GM19468 (cell line): Measurements from ENCODE around the gene PCDHB16.
"Not testable (repeated sequence)": the region's sequence is repeated elsewhere in the genome, so short reads cannot be mapped to it uniquely, and the experiment has no call there.

Experiments
- ATAC-seq: cut with Tn5 transposase; IDR thresholded peaks from one replicate; pipeline ENCODE4 v1.9.1; 2021; ENCODE audit warnings: mild to moderate bottlenecking, moderate library complexity, moderate number of reproducible peaks; ENCODE audit not compliant: unreplicated experiment; ENCODE audit errors: extremely low read depth

Gene PCDHB16

DNA sequence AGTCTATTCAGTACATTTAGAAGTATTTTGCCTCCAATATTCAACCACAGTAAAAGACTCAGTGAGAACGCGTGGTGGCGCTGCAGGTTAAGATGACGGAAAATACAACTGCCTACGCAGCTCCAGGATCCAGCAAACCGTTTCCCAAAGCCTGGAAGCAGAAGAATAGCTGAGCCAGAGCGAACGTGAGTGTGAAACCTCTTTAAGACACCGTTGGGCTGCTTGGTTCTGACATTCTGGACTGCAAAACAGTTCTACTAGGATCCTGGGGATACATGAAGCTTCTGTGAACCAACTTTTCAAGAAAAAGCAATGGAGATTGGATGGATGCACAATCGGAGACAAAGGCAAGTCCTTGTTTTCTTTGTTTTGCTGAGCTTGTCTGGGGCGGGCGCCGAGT lies at the start of gene PCDHB16:
Gene PCDHB16 (plus strand): TSS at position 140 of the 400 bp plus-strand sequence. CDS start 173 bp downstream, at position 313.
- ATAC-seq: no peak

DNA sequence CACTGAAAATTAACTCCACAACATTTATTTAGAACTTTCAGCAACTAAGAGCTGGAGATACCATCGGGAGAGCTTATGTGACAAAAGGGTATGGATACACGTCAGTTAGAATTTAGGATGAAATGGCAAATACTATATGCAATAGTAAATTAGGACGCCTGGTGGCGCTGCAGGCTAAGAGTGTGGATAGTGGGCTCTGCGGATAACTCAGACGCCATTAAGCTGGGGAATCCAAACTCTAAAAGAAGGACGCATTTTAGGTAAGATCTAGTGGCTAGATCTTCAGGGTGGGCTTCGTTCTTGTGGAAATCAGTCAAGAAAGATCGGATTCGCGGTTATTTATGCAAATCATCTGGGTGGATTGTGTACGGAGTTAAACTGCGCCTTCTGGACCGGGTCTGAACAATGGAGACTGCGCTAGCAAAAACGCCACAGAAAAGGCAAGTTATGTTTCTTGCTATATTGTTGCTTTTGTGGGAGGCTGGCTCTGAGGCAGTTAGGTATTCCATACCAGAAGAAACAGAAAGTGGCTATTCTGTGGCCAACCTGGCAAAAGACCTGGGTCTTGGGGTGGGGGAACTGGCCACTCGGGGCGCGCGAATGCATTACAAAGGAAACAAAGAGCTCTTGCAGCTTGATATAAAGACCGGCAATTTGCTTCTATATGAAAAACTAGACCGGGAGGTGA lies 47.0 kb upstream of the PCDHB16 start, which contains the start of gene PCDHB5:
Gene PCDHB5 (plus strand): TSS at position 177 of the 688 bp plus-strand sequence. CDS start 229 bp downstream, at position 406.
- no peak for ATAC-seq

DNA sequence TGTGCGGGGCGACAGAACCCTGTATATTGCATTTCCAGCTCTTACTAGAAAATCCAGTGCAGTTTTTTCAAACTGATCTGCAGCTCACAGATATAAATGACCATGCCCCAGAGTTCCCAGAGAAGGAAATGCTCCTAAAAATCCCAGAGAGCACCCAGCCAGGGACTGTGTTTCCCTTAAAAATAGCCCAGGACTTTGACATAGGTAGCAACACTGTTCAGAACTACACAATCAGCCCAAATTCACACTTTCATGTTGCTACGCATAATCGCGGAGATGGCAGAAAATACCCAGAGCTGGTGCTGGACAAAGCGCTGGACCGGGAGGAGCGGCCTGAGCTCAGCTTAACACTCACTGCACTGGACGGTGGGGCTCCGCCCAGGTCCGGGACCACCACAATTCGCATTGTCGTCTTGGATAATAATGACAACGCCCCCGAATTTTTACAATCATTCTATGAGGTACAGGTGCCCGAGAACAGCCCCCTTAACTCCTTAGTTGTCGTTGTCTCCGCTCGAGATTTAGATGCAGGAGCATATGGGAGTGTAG lies 46.4 kb upstream of the PCDHB16 start:
- ATAC-seq: no peak

DNA sequence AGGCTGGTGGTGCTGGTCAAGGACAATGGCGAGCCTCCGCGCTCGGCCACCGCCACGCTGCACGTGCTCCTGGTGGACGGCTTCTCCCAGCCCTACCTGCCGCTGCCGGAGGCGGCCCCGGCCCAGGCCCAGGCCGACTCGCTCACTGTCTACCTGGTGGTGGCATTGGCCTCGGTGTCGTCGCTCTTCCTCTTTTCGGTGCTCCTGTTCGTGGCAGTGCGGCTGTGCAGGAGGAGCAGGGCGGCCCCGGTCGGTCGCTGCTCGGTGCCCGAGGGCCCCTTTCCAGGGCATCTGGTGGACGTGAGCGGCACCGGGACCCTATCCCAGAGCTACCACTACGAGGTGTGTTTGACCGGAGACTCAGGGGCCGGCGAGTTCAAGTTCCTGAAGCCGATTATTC lies 44.8 kb upstream of the PCDHB16 start:
- not testable (repeated sequence) for ATAC-seq

DNA sequence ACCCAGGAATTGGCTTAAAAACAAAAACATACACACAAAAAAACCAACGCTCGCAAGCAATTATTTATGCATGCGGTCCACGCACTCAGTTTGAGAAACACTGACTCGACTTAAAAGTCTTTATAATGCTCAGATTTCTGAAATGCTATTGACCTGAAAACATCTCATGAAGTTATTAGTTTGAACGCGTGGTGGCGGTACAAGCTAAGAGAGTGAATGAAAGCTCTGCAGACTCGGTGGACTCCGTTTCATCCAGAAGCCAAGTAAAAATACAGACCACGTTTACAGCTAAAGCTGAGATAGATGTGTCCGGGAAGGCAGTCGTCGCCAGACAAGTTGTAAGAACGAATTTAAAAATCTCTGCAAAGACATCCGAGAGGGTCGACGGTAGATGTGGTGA lies 32.4 kb upstream of the PCDHB16 start, which contains the start of gene PCDHB6:
Gene PCDHB6 (plus strand): TSS at position 246 of the 400 bp plus-strand sequence. CDS start 201 bp downstream, outside the sequence.
- ATAC-seq: no peak

DNA sequence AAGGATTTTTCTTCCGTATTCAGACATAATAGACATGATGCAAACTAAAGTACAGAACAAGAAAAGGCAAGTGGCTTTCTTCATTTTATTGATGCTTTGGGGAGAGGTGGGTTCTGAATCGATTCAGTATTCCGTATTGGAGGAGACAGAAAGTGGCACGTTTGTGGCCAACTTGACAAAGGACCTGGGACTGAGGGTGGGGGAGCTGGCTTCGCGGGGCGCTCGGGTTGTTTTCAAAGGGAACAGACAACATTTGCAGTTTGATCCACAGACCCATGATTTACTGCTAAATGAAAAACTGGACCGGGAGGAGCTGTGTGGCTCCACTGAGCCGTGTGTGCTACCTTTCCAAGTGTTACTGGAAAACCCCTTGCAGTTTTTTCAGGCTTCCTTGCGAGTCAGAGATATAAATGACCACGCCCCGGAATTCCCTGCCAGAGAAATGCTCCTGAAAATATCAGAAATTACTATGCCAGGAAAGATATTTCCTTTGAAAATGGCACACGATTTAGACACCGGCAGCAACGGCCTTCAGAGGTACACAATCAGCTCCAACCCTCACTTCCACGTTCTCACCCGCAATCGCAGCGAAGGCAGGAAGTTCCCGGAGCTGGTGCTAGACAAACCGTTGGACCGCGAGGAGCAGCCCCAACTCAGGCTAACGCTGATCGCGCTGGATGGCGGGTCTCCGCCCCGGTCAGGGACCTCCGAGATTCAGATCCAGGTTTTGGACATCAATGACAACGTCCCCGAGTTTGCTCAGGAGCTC lies 31.8 kb upstream of the PCDHB16 start:
- no peak for ATAC-seq

DNA sequence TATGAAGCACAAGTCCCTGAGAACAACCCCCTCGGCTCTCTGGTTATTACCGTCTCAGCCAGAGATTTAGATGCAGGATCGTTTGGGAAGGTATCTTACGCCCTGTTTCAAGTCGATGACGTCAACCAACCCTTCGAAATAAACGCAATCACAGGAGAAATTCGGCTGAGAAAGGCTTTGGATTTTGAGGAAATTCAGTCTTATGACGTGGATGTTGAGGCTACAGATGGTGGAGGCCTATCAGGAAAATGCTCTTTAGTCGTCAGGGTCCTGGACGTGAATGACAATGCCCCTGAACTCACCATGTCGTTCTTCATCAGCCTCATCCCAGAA lies 31.2 kb upstream of the PCDHB16 start:
- no peak for ATAC-seq

DNA sequence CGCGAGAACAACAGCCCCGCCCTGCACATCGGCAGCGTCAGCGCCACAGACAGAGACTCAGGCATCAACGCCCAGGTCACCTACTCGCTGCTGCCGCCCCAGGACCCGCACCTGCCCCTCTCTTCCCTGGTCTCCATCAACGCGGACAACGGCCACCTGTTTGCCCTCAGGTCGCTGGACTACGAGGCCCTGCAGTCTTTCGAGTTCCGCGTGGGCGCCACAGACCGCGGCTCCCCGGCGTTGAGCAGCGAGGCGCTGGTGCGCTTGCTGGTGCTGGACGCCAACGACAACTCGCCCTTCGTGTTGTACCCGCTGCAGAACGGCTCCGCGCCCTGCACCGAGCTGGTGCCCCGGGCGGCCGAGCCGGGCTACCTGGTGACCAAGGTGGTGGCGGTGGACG lies 30.6 kb upstream of the PCDHB16 start:
- ATAC-seq: not testable (repeated sequence)

DNA sequence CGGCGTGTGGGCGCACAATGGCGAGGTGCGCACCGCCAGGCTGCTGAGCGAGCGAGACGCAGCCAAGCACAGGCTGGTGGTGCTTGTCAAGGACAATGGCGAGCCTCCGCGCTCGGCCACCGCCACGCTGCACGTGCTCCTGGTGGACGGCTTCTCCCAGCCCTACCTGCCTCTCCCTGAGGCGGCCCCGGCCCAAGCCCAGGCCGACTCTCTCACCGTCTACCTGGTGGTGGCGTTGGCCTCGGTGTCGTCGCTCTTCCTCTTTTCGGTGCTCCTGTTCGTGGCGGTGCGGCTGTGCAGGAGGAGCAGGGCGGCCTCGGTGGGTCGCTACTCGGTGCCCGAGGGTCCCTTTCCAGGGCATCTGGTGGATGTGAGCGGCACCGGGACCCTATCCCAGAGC lies 30.1 kb upstream of the PCDHB16 start:
- not testable (repeated sequence) for ATAC-seq

DNA sequence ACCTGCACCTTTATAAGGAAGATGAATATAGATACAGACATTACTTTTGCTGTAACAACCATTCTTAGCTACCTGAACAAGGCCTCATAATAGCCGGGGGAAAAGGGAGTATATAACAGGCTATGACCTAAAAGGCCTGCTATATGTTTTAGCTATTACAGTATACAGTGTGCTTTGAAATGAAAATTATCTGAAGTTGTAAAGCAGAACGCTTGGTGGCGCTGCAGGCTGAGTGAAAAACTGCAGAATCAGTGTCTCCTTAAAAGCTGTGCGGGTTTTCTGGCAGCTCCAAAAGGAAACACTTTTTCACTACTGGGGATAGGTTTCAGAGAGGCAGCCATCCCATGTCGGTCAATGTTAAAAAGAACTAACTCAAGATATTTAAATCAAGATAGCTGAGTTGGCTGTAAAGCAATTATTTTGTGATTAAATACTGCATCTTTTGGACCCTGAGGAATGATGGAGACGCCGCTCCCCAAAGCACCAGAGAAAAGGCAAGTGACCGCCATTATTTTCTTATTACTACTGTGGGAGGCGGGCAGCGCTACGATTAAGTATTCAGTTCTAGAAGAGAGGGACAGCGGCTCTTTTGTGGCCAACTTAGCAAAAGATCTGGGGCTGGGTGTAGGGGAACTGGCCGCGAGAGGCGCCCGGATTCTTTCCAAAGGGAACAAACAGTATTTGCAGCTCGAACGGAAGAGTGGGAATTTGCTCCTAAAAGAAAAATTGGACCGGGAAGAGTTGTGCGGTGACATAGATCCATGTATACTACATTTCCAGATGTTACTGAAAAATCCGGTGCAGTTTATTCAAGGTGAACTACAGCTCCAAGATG lies 26.4 kb upstream of the PCDHB16 start:
- no peak for ATAC-seq

DNA sequence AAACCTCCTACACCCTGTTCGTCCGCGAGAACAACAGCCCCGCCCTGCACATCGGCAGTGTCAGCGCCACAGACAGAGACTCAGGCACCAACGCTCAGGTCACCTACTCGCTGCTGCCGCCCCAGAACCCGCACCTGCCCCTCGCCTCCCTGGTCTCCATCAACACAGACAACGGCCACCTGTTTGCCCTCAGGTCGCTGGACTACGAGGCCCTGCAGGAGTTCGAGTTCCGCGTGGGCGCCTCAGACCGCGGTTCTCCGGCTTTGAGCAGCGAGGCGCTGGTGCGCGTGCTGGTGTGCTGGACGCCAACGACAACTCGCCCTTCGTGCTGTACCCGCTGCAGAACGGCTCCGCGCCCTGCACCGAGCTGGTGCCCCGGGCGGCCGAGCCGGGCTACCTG lies 24.8 kb upstream of the PCDHB16 start:
- ATAC-seq: not testable (repeated sequence)

DNA sequence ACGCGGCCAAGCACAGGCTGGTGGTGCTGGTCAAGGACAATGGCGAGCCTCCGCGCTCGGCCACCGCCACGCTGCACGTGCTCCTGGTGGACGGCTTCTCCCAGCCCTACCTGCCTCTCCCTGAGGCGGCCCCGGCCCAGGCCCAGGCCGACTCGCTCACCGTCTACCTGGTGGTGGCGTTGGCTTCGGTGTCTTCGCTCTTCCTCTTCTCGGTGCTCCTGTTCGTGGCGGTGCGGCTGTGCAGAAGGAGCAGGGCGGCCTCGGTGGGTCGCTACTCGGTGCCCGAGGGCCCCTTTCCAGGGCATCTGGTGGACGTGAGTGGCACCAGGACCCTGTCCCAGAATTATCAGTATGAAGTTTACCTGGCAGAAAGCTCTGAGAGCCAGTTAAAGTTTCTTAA lies 24.3 kb upstream of the PCDHB16 start:
- not testable (repeated sequence) for ATAC-seq

DNA sequence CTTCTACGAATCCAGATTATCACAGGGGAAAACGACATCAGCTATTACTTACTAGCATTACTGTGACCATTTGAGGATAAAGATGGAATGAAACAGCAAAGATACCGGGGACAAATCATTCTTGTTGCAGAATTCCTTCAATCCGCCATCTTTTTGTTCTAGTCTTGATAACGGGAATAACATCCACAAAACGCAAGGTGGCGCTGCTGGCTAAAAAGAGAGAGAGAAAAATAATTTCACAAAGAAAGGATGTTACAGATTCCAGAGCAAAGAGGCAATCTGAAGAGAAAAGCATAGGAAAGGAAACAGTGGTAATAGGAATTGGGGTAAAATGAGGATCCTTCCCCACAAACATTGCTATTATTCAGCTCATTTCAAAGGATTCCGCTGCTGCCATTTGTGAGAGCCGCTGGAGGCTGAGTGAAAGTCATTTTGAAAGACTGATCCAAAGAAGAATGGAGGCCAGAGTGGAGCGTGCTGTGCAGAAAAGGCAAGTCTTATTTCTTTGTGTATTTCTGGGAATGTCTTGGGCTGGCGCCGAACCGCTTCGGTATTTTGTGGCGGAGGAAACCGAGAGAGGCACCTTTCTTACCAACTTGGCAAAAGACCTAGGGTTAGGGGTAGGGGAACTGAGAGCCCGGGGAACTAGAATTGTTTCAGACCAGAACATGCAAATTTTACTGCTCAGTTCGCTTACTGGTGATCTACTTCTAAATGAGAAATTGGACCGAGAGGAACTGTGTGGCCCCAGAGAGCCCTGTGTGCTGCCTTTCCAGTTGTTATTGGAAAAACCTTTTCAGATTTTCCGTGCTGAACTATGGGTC lies 9.6 kb upstream of the PCDHB16 start, which contains the start of gene PCDHB7:
Gene PCDHB7 (plus strand): TSS at position 264 of the 824 bp plus-strand sequence. CDS start 192 bp downstream, at position 456.
- no peak for ATAC-seq

DNA sequence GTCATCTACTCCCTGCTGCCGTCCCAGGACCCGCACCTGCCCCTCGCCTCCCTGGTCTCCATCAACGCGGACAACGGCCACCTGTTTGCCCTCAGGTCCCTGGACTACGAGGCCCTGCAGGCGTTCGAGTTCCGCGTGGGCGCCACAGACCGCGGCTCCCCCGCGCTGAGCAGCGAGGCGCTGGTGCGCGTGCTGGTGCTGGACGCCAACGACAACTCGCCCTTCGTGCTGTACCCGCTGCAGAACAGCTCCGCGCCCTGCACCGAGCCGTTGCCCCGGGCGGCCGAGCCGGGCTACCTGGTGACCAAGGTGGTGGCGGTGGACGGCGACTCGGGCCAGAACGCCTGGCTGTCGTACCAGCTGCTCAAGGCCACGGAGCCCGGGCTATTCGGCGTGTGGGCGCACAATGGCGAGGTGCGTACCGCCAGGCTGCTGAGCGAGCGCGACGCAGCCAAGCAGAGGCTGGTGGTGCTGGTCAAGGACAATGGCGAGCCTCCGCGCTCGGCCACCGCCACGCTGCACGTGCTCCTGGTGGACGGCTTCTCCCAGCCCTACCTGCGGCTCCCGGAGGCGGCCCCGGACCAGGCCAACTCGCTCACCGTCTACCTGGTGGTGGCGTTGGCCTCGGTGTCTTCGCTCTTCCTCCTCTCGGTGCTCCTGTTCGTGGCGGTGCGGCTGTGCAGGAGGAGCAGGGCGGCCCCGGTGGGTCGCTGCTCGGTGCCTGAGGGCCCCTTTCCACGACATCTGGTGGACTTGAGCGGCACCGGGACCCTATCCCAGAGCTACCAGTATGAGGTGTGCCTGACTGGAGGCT lies 7.7 kb upstream of the PCDHB16 start:
- ATAC-seq: not testable (repeated sequence)

DNA sequence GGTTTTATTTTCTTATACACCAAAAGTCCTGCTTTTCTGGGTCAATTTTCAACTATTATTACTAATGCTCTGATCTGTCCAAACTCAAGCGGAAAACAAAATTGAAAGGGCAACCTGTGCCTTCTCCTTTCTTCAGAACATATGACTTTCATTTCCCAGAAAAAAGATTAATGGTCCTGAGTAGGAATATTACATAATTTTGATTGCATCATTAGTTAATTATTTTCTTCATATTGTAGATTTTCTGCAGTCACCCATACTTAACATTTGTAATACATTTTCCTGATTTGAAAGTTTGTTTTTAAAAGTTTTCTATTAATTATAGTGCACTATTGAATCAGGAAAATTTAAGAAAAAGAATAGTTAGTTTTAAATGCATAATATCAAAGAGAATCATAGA lies 6.3 kb upstream of the PCDHB16 start:
- no peak for ATAC-seq

DNA sequence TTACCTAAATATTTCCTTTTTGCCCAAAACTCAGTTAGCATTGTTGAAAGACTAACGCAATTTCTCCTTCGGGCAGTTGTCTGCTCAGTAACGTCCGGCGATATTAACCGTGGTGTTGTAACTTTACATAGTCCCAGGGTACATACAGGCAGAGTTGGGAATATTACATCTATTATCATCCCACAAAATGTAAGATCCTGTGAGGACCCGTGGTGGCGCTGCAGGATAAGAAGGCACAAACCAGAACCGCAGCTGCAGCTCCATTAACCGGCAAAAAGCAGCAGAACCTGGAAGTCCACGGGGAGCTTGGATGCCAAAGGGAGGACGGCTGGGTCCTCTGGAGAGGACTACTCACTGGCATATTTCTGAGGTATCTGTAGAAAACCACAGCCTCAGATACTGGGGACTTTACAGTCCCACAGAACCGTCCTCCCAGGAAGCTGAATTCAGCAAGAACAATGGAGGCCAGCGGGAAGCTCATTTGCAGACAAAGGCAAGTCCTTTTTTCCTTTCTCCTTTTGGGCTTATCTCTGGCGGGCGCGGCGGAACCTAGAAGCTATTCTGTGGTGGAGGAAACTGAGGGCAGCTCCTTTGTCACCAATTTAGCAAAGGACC lies 4.5 kb upstream of the PCDHB16 start, which contains the start of gene PCDHB8:
Gene PCDHB8 (plus strand): TSS at position 214 of the 615 bp plus-strand sequence. CDS start 245 bp downstream, at position 459.
- not testable (repeated sequence) for ATAC-seq

DNA sequence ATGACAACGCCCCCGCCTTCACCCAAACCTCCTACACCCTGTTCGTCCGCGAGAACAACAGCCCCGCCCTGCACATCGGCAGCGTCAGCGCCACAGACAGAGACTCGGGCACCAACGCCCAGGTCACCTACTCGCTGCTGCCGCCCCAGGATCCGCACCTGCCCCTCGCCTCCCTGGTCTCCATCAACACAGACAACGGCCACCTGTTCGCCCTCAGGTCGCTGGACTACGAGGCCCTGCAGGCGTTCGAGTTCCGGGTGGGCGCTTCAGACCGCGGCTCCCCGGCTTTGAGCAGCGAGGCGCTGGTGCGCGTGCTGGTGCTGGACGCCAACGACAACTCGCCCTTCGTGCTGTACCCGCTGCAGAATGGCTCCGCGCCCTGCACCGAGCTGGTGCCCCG lies 2.8 kb upstream of the PCDHB16 start:
- ATAC-seq: not testable (repeated sequence)

DNA sequence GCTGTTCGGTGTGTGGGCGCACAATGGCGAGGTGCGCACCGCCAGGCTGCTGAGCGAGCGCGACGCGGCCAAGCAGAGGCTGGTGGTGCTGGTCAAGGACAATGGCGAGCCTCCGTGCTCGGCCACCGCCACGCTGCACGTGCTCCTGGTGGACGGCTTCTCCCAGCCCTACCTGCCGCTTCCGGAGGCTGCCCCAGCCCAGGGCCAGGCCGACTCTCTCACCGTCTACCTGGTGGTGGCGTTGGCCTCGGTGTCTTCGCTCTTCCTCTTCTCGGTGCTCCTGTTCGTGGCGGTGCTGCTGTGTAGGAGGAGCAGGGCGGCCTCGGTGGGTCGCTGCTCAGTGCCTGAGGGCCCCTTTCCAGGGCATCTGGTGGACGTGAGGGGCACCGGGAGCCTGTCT lies 2.3 kb upstream of the PCDHB16 start:
- not testable (repeated sequence) for ATAC-seq
